Muscle of leg (tissue), 11 donors: ENCODE measurements around the gene ASB5. TPM values are rescaled to one million over a fixed set of nuclear protein-coding genes. Genes with fewer than 3 reads are reported as not detected.
"Not testable (repeated sequence)": the region's sequence is repeated elsewhere in the genome, so short reads cannot be mapped to it uniquely, and the experiment has no call there.

ENCODE experiments used
- DNase-seq: peaks from one replicate; pipeline ENCODE4 v3.0.0; 2013
- H3K27ac ChIP-seq: one replicate; pipeline ENCODE4 v1.5.1; 2013; ENCODE audit warnings: mild to moderate bottlenecking, low read length, control low read depth
- H3K27me3 ChIP-seq: one replicate; pipeline ENCODE4 v1.6.1; 2013; ENCODE audit warnings: low read length; ENCODE audit not compliant: control insufficient read depth, insufficient read depth
- H3K36me3 ChIP-seq: one replicate; pipeline ENCODE4 v1.6.1; 2013; ENCODE audit warnings: low read length; ENCODE audit not compliant: control insufficient read depth, insufficient read depth
- H3K4me1 ChIP-seq: one replicate; pipeline ENCODE4 v1.6.1; 2013; ENCODE audit warnings: low read length; ENCODE audit not compliant: control insufficient read depth, insufficient read depth
- H3K4me3 ChIP-seq: one replicate; pipeline ENCODE4 v1.5.1; 2013; ENCODE audit warnings: low read length, control low read depth
- H3K9me3 ChIP-seq: replicated peaks from 2 replicates; pipeline ENCODE4 v1.6.1; 2013; ENCODE audit warnings: low read depth, low read length; ENCODE audit not compliant: control insufficient read depth
- WGBS: methylation state at CpG from one replicate; pipeline ENCODE4 v1.1.5; 2013; ENCODE audit warnings: missing lambda C conversion rate; ENCODE audit not compliant: insufficient coverage; 5-methylcytosine and 5-hydroxymethylcytosine counted together
- polyA plus RNA-seq, 8 donors: library from polyadenylated mRNA; unstranded; fragments of 120-200 nt; gene quantifications; one replicate each; pipeline versions ENCODE4 v1.2.1 to v1.2.3, GENCODE V29; 2013; ENCODE audit warnings: inconsistent platforms in 1 of 8, low replicate concordance in 1 of 8; ENCODE audit not compliant: insufficient read length in 8 of 8, insufficient read depth in 1 of 8
- total RNA-seq: library from RNA; stranded (reverse); fragments of 120-200 nt; gene quantifications from one replicate; pipeline ENCODE4 v1.2.4, GENCODE V29; 2013

Gene ASB5
- total and polyA plus RNA-seq, 9 donors, result 59.0 to 124 (median 85.9) TPM

DNA sequence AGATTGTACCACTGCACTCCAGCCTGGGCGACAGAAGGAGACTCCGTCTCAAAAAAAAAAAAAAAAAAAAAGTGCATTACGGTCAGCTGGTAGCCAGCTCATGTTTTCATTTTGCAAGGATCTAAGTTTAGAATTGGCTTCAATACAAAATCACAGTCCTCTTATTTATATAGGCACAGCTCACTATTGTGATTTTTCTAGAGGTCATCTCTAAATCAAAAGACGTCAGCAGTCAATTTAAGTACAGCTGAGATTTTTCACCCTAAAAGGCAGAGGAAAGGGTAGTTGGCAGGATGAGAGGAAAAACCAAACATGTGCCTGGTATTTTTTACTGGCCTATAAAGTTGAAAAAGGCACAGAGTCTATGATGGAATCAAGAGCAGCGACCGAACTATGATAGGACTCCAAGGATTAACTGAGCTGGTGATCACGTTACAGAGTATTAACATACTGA is 30.8 kb downstream of the ASB5 start:
- Histone ChIP-seq H3K27me3 (no peaks in the 10 kb centered on the region), H3K27ac (peak overlapping the region; percentile 87), H3K4me3 (no peak overlapping the region), H3K9me3 (no peaks in the 10 kb centered on the region), H3K4me1 (peaks cover 5% of the 10 kb centered on the region), H3K36me3 (no peaks in the 10 kb centered on the region)
- WGBS, result no CpG with 5 or more reads among the region's 7 CpGs
- DNase-seq, result peak; percentile 76

DNA sequence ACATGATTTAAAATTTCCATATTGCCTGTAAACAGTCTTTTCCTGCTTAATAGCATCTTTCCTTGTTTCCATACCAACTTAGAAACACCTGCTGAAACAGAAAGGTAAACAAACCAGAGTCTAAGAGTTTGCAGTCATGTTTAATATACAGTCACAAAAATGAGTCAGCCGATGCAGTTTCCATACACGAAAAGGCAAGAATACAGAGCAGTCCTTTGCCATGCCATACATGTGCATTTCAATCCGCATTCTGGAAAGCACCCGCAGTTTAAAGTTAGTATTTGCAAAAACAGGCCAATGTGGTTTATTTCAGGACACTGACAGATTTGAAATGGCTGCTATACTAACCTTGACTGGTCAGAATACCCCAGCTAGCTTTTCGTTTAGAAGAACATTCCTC is 32.1 kb downstream of the ASB5 start:
- no peak for DNase-seq
- H3K27me3 ChIP-seq, result no peaks in the 10 kb centered on the region
- peak overlapping the region; percentile 87 for H3K27ac ChIP-seq
- 88% methylated on average over 4 of the region's 5 CpGs for WGBS
- H3K9me3 ChIP-seq, result no peaks in the 10 kb centered on the region
- no peak overlapping the region for H3K4me3 ChIP-seq
- peaks cover 5% of the 10 kb centered on the region for H3K4me1 ChIP-seq
- no peaks in the 10 kb centered on the region for H3K36me3 ChIP-seq

DNA sequence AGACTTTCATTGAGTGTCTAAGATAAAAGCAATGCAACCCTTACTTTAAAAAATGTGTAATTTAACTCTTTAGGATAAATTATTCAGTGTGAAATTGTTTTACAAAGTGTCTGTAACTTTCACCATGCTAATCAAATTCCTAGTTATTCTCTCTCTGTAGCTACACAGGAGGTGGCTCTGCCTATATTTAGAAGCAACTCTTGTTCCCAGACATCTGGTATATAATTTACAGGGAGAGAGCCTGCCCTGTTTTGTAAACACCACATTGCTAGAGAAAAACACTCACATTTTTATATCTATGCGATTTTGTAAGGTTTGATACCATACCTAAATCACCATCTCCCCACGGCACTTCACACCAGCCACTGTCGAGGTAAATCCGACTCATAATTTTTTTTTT is 38.2 kb downstream of the ASB5 start:
- Histone ChIP-seq H3K27ac (peak overlapping the region; percentile 52), H3K4me3 (no peak overlapping the region), H3K9me3 (no peaks in the 10 kb centered on the region), H3K4me1 (peaks cover 3% of the 10 kb centered on the region), H3K36me3 (no peaks in the 10 kb centered on the region), H3K27me3 (no peaks in the 10 kb centered on the region)
- WGBS, result 80% methylated on average over 3 of the region's 4 CpGs
- DNase-seq, result peak; percentile 46

DNA sequence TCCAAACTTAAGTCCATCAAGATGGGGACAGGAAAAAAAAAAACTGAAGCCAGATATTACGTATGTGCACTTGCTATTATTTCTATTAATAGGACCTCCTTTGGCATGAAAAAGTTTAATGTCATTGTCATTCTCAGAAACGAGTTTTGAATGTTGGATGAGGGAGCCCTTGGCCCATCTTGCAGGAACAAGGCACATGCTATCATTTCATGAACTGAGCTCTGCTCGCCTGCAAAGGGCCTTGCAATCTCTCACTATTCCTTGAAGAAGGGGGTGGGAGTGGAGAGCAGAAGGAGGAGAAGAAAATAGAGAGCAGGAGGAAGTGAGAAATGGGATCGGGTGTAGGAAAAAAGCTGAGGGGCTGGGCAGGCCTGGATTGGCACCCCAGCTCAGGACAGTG is 39.4 kb downstream of the ASB5 start:
- Histone ChIP-seq H3K9me3 (no peaks in the 10 kb centered on the region), H3K36me3 (no peaks in the 10 kb centered on the region), H3K27ac (peak overlapping the region; percentile 23), H3K4me3 (no peak overlapping the region), H3K27me3 (no peaks in the 10 kb centered on the region), H3K4me1 (peaks cover 3% of the 10 kb centered on the region)
- no peak for DNase-seq
- 74% methylated on average over 3 of the region's 4 CpGs for WGBS

DNA sequence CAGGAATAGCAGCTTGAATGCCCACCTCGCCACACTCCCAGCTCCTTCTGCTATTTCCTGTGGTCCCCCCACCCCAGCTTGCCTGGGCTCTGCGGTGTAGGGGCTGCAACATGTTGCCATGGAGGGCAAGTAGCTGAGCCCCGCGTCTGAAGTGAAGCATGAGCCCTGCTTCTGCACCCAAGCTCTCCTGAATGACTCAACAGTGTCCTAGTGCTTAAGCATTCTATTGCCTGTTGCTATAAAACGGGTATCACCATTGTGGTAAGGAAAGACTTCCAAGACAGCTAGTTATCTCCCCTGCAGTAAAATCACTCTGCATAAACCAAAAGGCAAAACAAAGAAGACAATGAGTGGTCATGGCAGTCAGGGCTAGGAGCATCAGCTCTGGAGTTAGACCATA is 42.3 kb downstream of the ASB5 start:
- peaks cover 3% of the 10 kb centered on the region for H3K4me1 ChIP-seq
- H3K27me3 ChIP-seq, result no peaks in the 10 kb centered on the region
- H3K36me3 ChIP-seq, result no peaks in the 10 kb centered on the region
- peak; percentile 7 for DNase-seq
- whole genome bisulfite sequencing, result 93% methylated on average over 4 of the region's 5 CpGs
- no peak overlapping the region for H3K27ac ChIP-seq
- H3K4me3 ChIP-seq, result no peak overlapping the region
- H3K9me3 ChIP-seq, result no peaks in the 10 kb centered on the region

DNA sequence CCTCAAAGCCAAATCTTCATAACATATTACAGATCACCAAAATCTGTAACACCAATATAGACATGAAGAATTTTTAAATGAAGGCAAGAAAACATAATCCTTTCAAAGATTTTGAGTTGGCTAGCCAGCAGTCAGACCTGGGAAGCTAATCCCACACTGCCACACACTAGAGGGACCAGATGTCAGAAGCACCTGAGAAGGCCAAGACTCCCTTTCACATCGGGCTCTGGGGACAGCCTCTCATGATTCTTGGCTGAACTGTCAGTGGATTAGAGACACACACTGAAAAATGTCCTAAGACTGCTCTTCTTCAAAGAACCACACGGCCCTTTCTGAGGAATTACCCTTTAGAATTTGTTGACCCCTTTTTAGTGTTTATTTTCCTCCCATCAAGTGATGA is 45.5 kb downstream of the ASB5 start:
- Histone ChIP-seq H3K4me1 (no peaks in the 10 kb centered on the region), H3K4me3 (no peak overlapping the region), H3K27ac (no peak overlapping the region), H3K36me3 (no peaks in the 10 kb centered on the region), H3K27me3 (no peaks in the 10 kb centered on the region), H3K9me3 (no peaks in the 10 kb centered on the region)
- WGBS, result 90% methylated on average over 1 of the region's 2 CpGs
- no peak for DNase-seq

DNA sequence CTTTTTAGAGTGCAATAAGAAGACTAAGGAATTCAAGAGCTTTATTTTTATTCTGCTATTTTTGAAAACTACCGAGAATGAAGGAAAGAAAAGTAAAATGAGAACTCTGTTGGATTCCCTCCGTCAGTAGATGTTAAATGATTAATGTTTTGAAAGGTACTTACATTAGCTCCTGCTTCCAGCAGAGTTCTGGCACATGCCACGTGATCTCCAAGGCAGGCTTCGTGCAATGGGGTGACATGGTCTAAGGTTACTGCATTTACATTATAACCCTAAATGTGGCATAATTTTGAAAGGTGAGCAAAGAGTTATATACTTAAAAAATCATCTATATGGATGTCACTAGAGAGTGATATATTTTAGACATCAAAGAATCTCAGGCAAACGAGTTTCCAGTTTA is 46.9 kb downstream of the ASB5 start:
- no peak for DNase-seq
- Histone ChIP-seq H3K36me3 (no peaks in the 10 kb centered on the region), H3K4me1 (no peaks in the 10 kb centered on the region), H3K4me3 (no peak overlapping the region), H3K27me3 (no peaks in the 10 kb centered on the region), H3K27ac (no peak overlapping the region), H3K9me3 (no peaks in the 10 kb centered on the region)
- 67% methylated on average over 1 of the region's 5 CpGs for WGBS

DNA sequence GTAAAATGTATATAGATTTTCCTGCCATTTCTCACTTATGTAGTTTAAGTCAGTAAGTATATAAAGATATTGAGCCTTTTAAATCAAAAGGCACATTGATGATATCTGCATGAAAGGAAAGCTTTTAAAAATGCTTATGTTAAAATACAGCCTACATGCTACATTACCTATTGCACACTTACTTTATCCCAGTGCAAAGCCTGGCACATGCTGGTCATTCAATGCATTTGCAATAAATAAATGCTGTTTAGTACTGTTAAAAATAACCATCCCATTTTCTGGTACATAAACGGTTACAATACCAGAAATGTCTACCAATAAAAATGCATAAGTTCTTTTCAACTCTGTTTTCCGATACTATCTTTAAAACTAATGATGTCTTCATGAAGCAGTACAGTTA is 51.5 kb downstream of the ASB5 start:
- WGBS, result no CpG with 5 or more reads among the region's 2 CpGs
- H3K9me3 ChIP-seq, result no peaks in the 10 kb centered on the region
- no peaks in the 10 kb centered on the region for H3K4me1 ChIP-seq
- no peak overlapping the region for H3K27ac ChIP-seq
- DNase-seq, result no peak
- H3K36me3 ChIP-seq, result no peaks in the 10 kb centered on the region
- no peaks in the 10 kb centered on the region for H3K27me3 ChIP-seq
- no peak overlapping the region for H3K4me3 ChIP-seq

DNA sequence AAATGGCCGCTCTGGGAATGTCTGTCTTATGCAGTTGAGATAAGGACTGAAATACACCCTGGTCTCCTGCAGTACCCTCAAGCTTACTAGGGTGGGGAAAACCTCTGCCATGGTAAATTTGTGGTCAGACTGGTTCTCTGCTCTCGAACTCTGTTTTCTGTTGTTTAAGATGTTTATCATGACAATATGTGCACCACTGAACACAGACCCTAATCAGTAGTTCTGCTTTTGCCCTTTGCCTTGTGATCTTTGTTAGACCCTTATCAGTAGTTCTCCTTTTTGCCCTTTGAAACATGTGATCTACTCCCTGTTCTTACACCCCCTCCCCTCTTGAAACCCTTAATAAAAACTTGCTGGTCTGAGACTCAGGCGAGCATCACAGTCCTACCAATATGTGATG is 56.7 kb downstream of the ASB5 start:
- H3K36me3 ChIP-seq, H3K27ac ChIP-seq, H3K9me3 ChIP-seq, DNase-seq, H3K4me3 ChIP-seq, H3K27me3 ChIP-seq, H3K4me1 ChIP-seq: not testable (repeated sequence)
- 67% methylated on average over 1 of the region's 3 CpGs for WGBS

DNA sequence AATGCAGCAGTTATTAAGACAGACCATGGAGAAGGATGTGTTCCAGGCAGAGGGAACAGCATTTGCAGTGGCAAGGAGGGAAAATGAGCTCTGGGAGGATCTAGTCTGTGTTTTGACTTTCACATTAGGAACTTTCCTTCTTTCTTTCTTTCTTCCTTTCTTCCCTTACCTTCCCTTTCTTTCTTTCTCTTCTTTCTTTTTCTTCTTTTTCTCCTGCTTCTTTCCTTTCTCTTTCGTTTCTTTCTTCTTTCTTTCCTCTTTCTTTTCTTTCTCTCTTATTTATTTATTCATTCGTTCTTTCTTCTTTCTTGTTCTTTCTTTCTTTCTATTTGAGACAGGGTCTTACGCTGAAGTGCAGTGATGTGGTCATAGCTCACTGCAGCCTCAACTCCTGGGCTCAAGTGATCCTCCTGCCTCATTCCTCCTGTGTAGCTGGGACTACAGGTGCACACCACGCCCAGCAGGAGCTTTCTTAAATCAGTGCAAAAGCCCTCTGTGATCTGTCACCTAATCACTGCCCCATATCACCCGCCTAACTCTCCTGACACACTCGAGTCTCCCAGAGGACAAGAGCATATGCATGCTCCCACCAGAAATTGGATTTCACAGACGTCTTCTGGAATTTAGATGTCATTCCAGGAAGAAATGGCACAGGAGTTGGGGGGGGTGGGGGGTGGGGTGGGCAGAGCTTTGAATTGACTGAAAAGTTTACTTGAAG is 58.3 kb downstream of the ASB5 start:
- 94% methylated on average over 3 of the region's 7 CpGs for WGBS
- Histone ChIP-seq H3K27ac (no peak overlapping the region), H3K4me3 (no peak overlapping the region)

DNA sequence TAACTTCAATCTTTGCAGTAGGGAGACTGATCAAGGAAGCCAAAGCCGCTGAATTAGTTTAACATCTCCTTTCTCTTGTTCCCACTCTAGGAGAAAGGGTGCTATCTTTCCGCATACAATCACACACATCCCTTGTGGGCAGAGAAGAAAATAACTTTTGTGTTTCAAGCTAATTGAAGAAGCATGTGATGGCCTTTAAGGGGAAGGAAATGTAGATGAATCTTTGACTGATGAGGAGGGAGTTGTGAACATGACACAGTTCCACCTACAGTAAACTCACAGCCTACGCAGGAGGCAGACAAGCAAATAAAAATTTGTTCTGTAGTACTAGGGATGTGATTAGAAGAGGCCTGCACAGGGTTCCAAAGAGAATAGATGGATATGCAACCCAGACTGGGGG is 58.9 kb downstream of the ASB5 start:
- no peak overlapping the region for H3K4me3 ChIP-seq
- H3K27ac ChIP-seq, result no peak overlapping the region
- no peak for DNase-seq
- no peaks in the 10 kb centered on the region for H3K4me1 ChIP-seq
- no CpG with 5 or more reads among the region's 3 CpGs for WGBS
- H3K27me3 ChIP-seq, result no peaks in the 10 kb centered on the region
- no peaks in the 10 kb centered on the region for H3K9me3 ChIP-seq
- H3K36me3 ChIP-seq, result no peaks in the 10 kb centered on the region

More for the DNA sequence above, 58.3 kb downstream of the ASB5 start:
- no peaks in the 10 kb centered on the region for H3K36me3 ChIP-seq
- no peaks in the 10 kb centered on the region for H3K27me3 ChIP-seq
- H3K9me3 ChIP-seq, result no peaks in the 10 kb centered on the region
- DNase-seq, result no peak
- no peaks in the 10 kb centered on the region for H3K4me1 ChIP-seq
